Lung (tissue), 12 donors: ENCODE data around the gene TUFT1. TPM values are rescaled to one million over a fixed set of nuclear protein-coding genes. Genes with fewer than 3 reads are reported as not detected.

Experiments used
- ATAC-seq: fragments of 200-7000 bp; cut with Tn5 transposase; one replicate; pipeline ENCODE4 v1.9.1; 2020; ENCODE audit warnings: moderate number of reproducible peaks; ENCODE audit not compliant: insufficient read depth, low FRiP score
- DNase-seq, 3 donors: peaks; one replicate each; pipeline ENCODE4 v3.0.0-alpha.2; 2013 to 2017
- H3K27ac ChIP-seq, 2 donors: one replicate each; pipeline ENCODE4 v1.5.1; 2013; ENCODE audit warnings: mild to moderate bottlenecking in 2 of 2, moderate library complexity in 2 of 2, control low read depth in 1 of 2, inconsistent platforms in 1 of 2, low read depth in 1 of 2, low read length in 1 of 2
- H3K27me3 ChIP-seq, 3 donors: one replicate each; pipeline ENCODE4 v1.5.1; 2013; ENCODE audit warnings: low read length in 2 of 3; ENCODE audit not compliant: control insufficient read depth in 3 of 3, insufficient read depth in 3 of 3
- H3K36me3 ChIP-seq, 4 donors: one replicate each; pipeline ENCODE4 v1.5.1; 2013; ENCODE audit warnings: low read length in 4 of 4, mild to moderate bottlenecking in 1 of 4, moderate library complexity in 1 of 4; ENCODE audit not compliant: control insufficient read depth in 4 of 4, insufficient read depth in 4 of 4
- H3K4me1 ChIP-seq, 5 donors: one replicate each; pipeline ENCODE4 v1.5.1; 2013; ENCODE audit warnings: low read length in 5 of 5, mild to moderate bottlenecking in 2 of 5, moderate library complexity in 1 of 5; ENCODE audit not compliant: control insufficient read depth in 5 of 5, insufficient read depth in 5 of 5
- H3K4me3 ChIP-seq: one replicate; pipeline ENCODE4 v1.5.1; 2013; ENCODE audit warnings: mild to moderate bottlenecking, control low read depth, moderate library complexity
- H3K9ac ChIP-seq, 2 donors: one replicate each; pipeline ENCODE4 v1.5.1; 2013; ENCODE audit warnings: low read length in 2 of 2, control low read depth in 1 of 2; ENCODE audit not compliant: insufficient read depth in 1 of 2
- H3K9me3 ChIP-seq, 4 donors: one replicate each; pipeline ENCODE4 v1.5.1; 2013; ENCODE audit warnings: low read length in 3 of 4, mild to moderate bottlenecking in 1 of 4, moderate library complexity in 1 of 4; ENCODE audit not compliant: control insufficient read depth in 4 of 4, insufficient read depth in 3 of 4
- CTCF ChIP-seq: IDR thresholded peaks from 2 replicates; pipeline ENCODE4 v1.5.1; 2012; ENCODE audit warnings: mild to moderate bottlenecking; ENCODE audit errors: control extremely low read depth, extremely low read depth
- WGBS, 2 donors: extraction: QIAGEN DNeasy Blood & Tissue Kit; methylation state at CpG; one replicate each; pipeline ENCODE4 v1.1.7; 2013; 5-methylcytosine and 5-hydroxymethylcytosine counted together
- polyA plus RNA-seq, 2 donors: library from polyadenylated mRNA; stranded (reverse); fragments of 200-250 nt; gene quantifications; one replicate each; pipeline ENCODE4 v1.2.1, GENCODE V29; 2013
- total RNA-seq, 2 donors: library from RNA; depleted of rRNA in 1 of 2; stranded (reverse); fragments of >200 nt in 1 of 2; gene quantifications; one replicate each; pipeline ENCODE4 v1.2.1, GENCODE V29; 2014 to 2021
- donor health status: control.
- donor health status: control.
- donor health status: Bipolar disorder and iron deficiency.
- donor health status: healthy.
- donor health status: DM: yes; HTN: yes; CAD: no.

Gene TUFT1
- total and polyA plus RNA-seq, 4 donors: 5.6 to 13.9 (median 7.7) TPM

GRCh38 chr1:151514366-151514765 is 25.7 kb upstream of the TUFT1 start:
- peak overlapping the region in 1 of 2 donors; percentile 92 for H3K27ac ChIP-seq
- no peak overlapping the region for H3K4me3 ChIP-seq
- no peaks in the 10 kb centered on the region for H3K36me3 ChIP-seq
- H3K27me3 ChIP-seq: peaks cover 0 to 42% (median 33%) of the 10 kb centered on the region in 3 donors
- DNase-seq: no peak
- ATAC-seq: no peak
- peak overlapping the region in 1 of 2 donors; percentile 58 for H3K9ac ChIP-seq
- no peak for TF ChIP-seq CTCF
- peaks cover 0 to 17% (median 0%) of the 10 kb centered on the region in 5 donors for H3K4me1 ChIP-seq
- WGBS, 2 donors: 69 to 83% methylated on average over 4 of the region's 4 CpGs
- no peaks in the 10 kb centered on the region for H3K9me3 ChIP-seq

- no peak overlapping the region for H3K27ac ChIP-seq
Measured at GRCh38 chr1:151515265-151515664, 24.8 kb upstream of the TUFT1 start.

GRCh38 chr1:151516031-151516511 is 24.0 kb upstream of the TUFT1 start:
- ATAC-seq (no peak), DNase-seq (peak in 1 of 3 donors; percentile 20)
- no peaks in the 10 kb centered on the region for H3K9me3 ChIP-seq
- no peak overlapping the region for H3K4me3 ChIP-seq
- peaks cover 0 to 11% (median 0%) of the 10 kb centered on the region in 5 donors for H3K4me1 ChIP-seq
- no peak for TF ChIP-seq CTCF
- 70% methylated on average over 1 of the region's 1 CpG for WGBS, 2 donors
- H3K27me3 ChIP-seq: peaks cover 0 to 26% (median 26%) of the 10 kb centered on the region in 3 donors
- no peak overlapping the region for H3K9ac ChIP-seq
- H3K36me3 ChIP-seq: no peaks in the 10 kb centered on the region
- H3K27ac ChIP-seq: peak overlapping the region in 1 of 2 donors; percentile 86

More at GRCh38 chr1:151515265-151515664, 24.8 kb upstream of the TUFT1 start:
- H3K4me1 ChIP-seq: peaks cover 0 to 17% (median 0%) of the 10 kb centered on the region in 5 donors
- no peaks in the 10 kb centered on the region for H3K9me3 ChIP-seq
- H3K27me3 ChIP-seq: peaks cover 0 to 33% (median 32%) of the 10 kb centered on the region in 3 donors
- 84 to 94% methylated on average over 4 of the region's 4 CpGs for WGBS, 2 donors
- H3K36me3 ChIP-seq: no peaks in the 10 kb centered on the region
- no peak overlapping the region for H3K4me3 ChIP-seq
- no peak overlapping the region for H3K9ac ChIP-seq
- no peak for ATAC-seq
- no peak for DNase-seq
- TF ChIP-seq CTCF: no peak

GRCh38 chr1:151518431-151518830 is 21.7 kb upstream of the TUFT1 start:
- Histone ChIP-seq H3K4me3 (no peak overlapping the region), H3K9me3 (no peaks in the 10 kb centered on the region), H3K27ac (peak overlapping the region in 1 of 2 donors; percentile 69), H3K36me3 (no peaks in the 10 kb centered on the region), H3K9ac (no peak overlapping the region), H3K4me1 (peaks cover 0 to 6% (median 0%) of the 10 kb centered on the region in 5 donors), H3K27me3 (peaks cover 0 to 8% (median 5%) of the 10 kb centered on the region in 3 donors)
- TF ChIP-seq CTCF: no peak
- 95% methylated on average over 12 of the region's 12 CpGs for WGBS, 2 donors
- DNase-seq (no peak), ATAC-seq (no peak)
